IMR-90 (cell line): ENCODE results near the gene NEO1. TPM values are rescaled to one million over a fixed set of nuclear protein-coding genes. Genes with fewer than 3 reads are reported as not detected.

Experiments used
- ATAC-seq: fragments of 200-7000 bp; cut with Tn5 transposase; 2 replicates; pipeline ENCODE4 v1.9.1; 2020; ENCODE audit warnings: low read depth, mild to moderate bottlenecking, moderate library complexity
- BruUV-seq: library from RNA; stranded (reverse); fragments of 400-500 nt; replicated peaks from 2 replicates; lab custom pipeline; 2021; lab: Mats Ljungman, UMichigan
- CTCF ChIA-PET: fragments of 300-600 bp; formaldehyde crosslinking; extraction: SDS; loops from one replicate; lab custom pipeline; 2021; ENCODE audit warnings: antibody characterized with exemption; lab: Yijun Ruan, JAX
- POLR2A ChIA-PET: fragments of 300-600 bp; sonication (Branson Sonifier 250); formaldehyde crosslinking; loops from one replicate; lab custom pipeline; 2022; ENCODE audit warnings: antibody characterized with exemption; ENCODE audit not compliant: unreplicated experiment; lab: Charles Lee
- DNase-seq: peaks from one replicate; pipeline ENCODE4 v3.0.0; 2013
- H2AFZ ChIP-seq: replicated peaks from 2 replicates; pipeline ENCODE3; 2013; ENCODE audit warnings: low read length, mild to moderate bottlenecking; ENCODE audit not compliant: poor library complexity
- H2AK5ac ChIP-seq: 2 replicates; pipeline ENCODE4 v1.6.1; 2013; ENCODE audit warnings: low read depth, low read length, inconsistent platforms
- H2AK9ac ChIP-seq: replicated peaks from 2 replicates; pipeline ENCODE3; 2013; ENCODE audit warnings: mild to moderate bottlenecking, low read depth, low read length, moderate library complexity; ENCODE audit not compliant: poor library complexity
- H2BK120ac ChIP-seq: 2 replicates; pipeline ENCODE4 v1.6.1; 2013; ENCODE audit warnings: low read depth, low read length, inconsistent platforms
- H2BK15ac ChIP-seq: 3 replicates; pipeline ENCODE4 v1.6.1; 2013; ENCODE audit warnings: low read depth, low read length, inconsistent platforms
- H2BK20ac ChIP-seq: 2 replicates; pipeline ENCODE4 v1.6.1; 2013; ENCODE audit warnings: low read depth, mild to moderate bottlenecking, inconsistent platforms, low read length, moderate library complexity
- H2BK5ac ChIP-seq: 2 replicates; pipeline ENCODE4 v1.6.1; 2013; ENCODE audit warnings: mild to moderate bottlenecking, low read depth, low read length, inconsistent platforms; ENCODE audit not compliant: poor library complexity, severe bottlenecking
- H3K14ac ChIP-seq: replicated peaks from 2 replicates; pipeline ENCODE4 v1.6.1; 2013; ENCODE audit warnings: low read depth, low read length, inconsistent platforms
- H3K18ac ChIP-seq: 2 replicates; pipeline ENCODE4 v1.6.1; 2013; ENCODE audit warnings: low read depth, low read length, control low read depth
- H3K23ac ChIP-seq: 2 replicates; pipeline ENCODE4 v1.6.1; 2013; ENCODE audit warnings: low read depth, low read length, inconsistent platforms
- H3K27ac ChIP-seq: 2 replicates; pipeline ENCODE4 v1.5.1; 2013; ENCODE audit warnings: mild to moderate bottlenecking, control low read depth, low read length; ENCODE audit not compliant: insufficient read depth
- H3K27me3 ChIP-seq: 2 replicates; pipeline ENCODE4 v1.6.1; 2013; ENCODE audit warnings: low read length; ENCODE audit not compliant: control insufficient read depth, insufficient read depth
- H3K36me3 ChIP-seq: 2 replicates; pipeline ENCODE4 v1.6.1; 2013; ENCODE audit warnings: low read length, mixed read lengths; ENCODE audit not compliant: control insufficient read depth, insufficient read depth
- H3K4ac ChIP-seq: 2 replicates; pipeline ENCODE4 v1.6.1; 2013; ENCODE audit warnings: low read depth, low read length, inconsistent platforms
- H3K4me1 ChIP-seq: 2 replicates; pipeline ENCODE4 v1.6.1; 2013; ENCODE audit warnings: low read length, mixed read lengths; ENCODE audit not compliant: control insufficient read depth, insufficient read depth
- H3K4me2 ChIP-seq: 2 replicates; pipeline ENCODE4 v1.6.1; 2013; ENCODE audit warnings: low read depth, mild to moderate bottlenecking, control low read depth, low read length, moderate library complexity
- H3K4me3 ChIP-seq: 2 replicates; pipeline ENCODE4 v1.5.1; 2013; ENCODE audit warnings: low read depth, mild to moderate bottlenecking, control low read depth, low read length, moderate library complexity; ENCODE audit not compliant: insufficient read depth
- H3K56ac ChIP-seq: 2 replicates; pipeline ENCODE4 v1.6.1; 2013; ENCODE audit warnings: low read length, inconsistent platforms; ENCODE audit not compliant: insufficient read depth; ENCODE audit errors: extremely low read depth
- H3K79me1 ChIP-seq, 2 experiments: 2 replicates each; pipeline ENCODE4 v1.6.1; 2013; ENCODE audit warnings: low read length in 2 of 2, inconsistent platforms in 1 of 2, low read depth in 1 of 2
- H3K9ac ChIP-seq: 2 replicates; pipeline ENCODE4 v1.6.1; 2013; ENCODE audit warnings: low read depth, low read length, control low read depth
- H3K9me1 ChIP-seq: 2 replicates; pipeline ENCODE4 v1.6.1; 2013; ENCODE audit warnings: low read length, inconsistent platforms; ENCODE audit not compliant: insufficient read depth
- H3K9me3 ChIP-seq: 2 replicates; pipeline ENCODE4 v1.6.1; 2013; ENCODE audit warnings: low read length; ENCODE audit not compliant: control insufficient read depth, insufficient read depth
- H4K20me1 ChIP-seq: 2 replicates; pipeline ENCODE4 v1.6.1; 2013; ENCODE audit warnings: low read length, inconsistent platforms; ENCODE audit not compliant: insufficient read depth
- H4K5ac ChIP-seq: 2 replicates; pipeline ENCODE4 v1.6.1; 2013; ENCODE audit warnings: mild to moderate bottlenecking, low read depth, low read length, control low read depth
- H4K8ac ChIP-seq, 2 experiments: 2 replicates each; pipeline ENCODE4 v1.6.1; 2013; ENCODE audit warnings: low read depth in 2 of 2, low read length in 2 of 2, control low read depth in 1 of 2, inconsistent platforms in 1 of 2
- H4K91ac ChIP-seq: 2 replicates; pipeline ENCODE4 v1.6.1; 2013; ENCODE audit warnings: low read depth, low read length, inconsistent platforms; ENCODE audit not compliant: insufficient read depth
- CEBPB ChIP-seq: IDR thresholded peaks from 2 replicates; pipeline ENCODE4 v1.6.1; 2012; ENCODE audit warnings: low read depth, low read length, improper control_type of control experiment
- FOS ChIP-seq: fragments of 150-350 bp; IDR thresholded peaks from 2 replicates; pipeline ENCODE4 v1.6.1; 2016; ENCODE audit warnings: low read depth, low read length
- RAD21 ChIP-seq: IDR thresholded peaks from 2 replicates; pipeline ENCODE4 v1.6.1; 2012; ENCODE audit warnings: low read length, improper control_type of control experiment
- SMC3 ChIP-seq: fragments of 150-350 bp; IDR thresholded peaks from 2 replicates; pipeline ENCODE4 v1.6.1; 2016; ENCODE audit warnings: low read depth, mild to moderate bottlenecking, antibody characterized with exemption, low read length, moderate library complexity
- WGBS, 2 experiments: methylation state at CpG; one replicate each; pipeline versions ENCODE4 v1.1.5 to v1.1.7; 2013; ENCODE audit warnings: missing lambda C conversion rate in 2 of 2; ENCODE audit not compliant: insufficient read length in 1 of 2; ENCODE audit errors: extremely low coverage in 2 of 2; 5-methylcytosine and 5-hydroxymethylcytosine counted together
- dilution Hi-C: fragments of 300-500 bp; cut with HindIII; formaldehyde crosslinking; loops from one replicate; pipeline ENCODE4 v1.14.3; 2018; ENCODE audit warnings: low sequenced_read_pairs; ENCODE audit not compliant: unreplicated experiment
- in situ Hi-C: fragments of 300-500 bp; cut with MboI; formaldehyde crosslinking; loops from 3 replicates; pipeline ENCODE4 v1.14.3; 2019; ENCODE audit warnings: low sequenced_read_pairs, inconsistent platforms, mixed read lengths
- intact Hi-C: fragments of 100-400 bp; cut with micrococcal nuclease; formaldehyde crosslinking; loops from 2 replicates; pipeline ENCODE4 v1.10.0; 2022
- polyA plus RNA-seq, 3 experiments: library from polyadenylated mRNA; depleted of rRNA; stranded (reverse); fragments of >200 nt; gene quantifications; 2 replicates each; pipeline ENCODE4 v1.2.3, GENCODE V29; 2012; ENCODE audit warnings: low replicate concordance in 1 of 3
- total RNA-seq: library from RNA; depleted of rRNA; stranded (reverse); fragments of >200 nt; gene quantifications from 2 replicates; pipeline ENCODE4 v1.2.3, GENCODE V29; 2012

NEO1 gene
- total and polyA plus RNA-seq, 2 of the 4 experiments (the other 2 are of a cell fraction), result 16.3 to 18.5 TPM

GRCh38 chr15:73175382-73175781 lies 123.1 kb downstream of the NEO1 start:
- Histone ChIP-seq H2AFZ (no peak overlapping the region), H2BK120ac (no peak overlapping the region), H3K4me1 (peaks cover 2% of the 10 kb centered on the region), H3K36me3 (peaks cover 3% of the 10 kb centered on the region; the same call in 1 of the 2 replicates), H4K20me1 (no peaks in the 10 kb centered on the region), H3K27ac (no peak overlapping the region), H3K27me3 (no peaks in the 10 kb centered on the region), H4K5ac (no peak overlapping the region), H3K18ac (no peak overlapping the region), H3K9ac (no peak overlapping the region), H3K56ac (no peak overlapping the region; the same call in 1 of the 2 replicates), H4K91ac (no peak overlapping the region), H3K79me1 (peaks cover 0 to 3% of the 10 kb centered on the region in 2 experiments; a peak in 1 of 4 replicates), H3K23ac (no peak overlapping the region), H3K4ac (no peak overlapping the region), H4K8ac (no peak overlapping the region), H2AK5ac (no peak overlapping the region), H3K9me3 (no peaks in the 10 kb centered on the region), H2BK15ac (no peak overlapping the region), H3K4me3 (no peak overlapping the region), H2BK20ac (no peak overlapping the region), H3K4me2 (no peak overlapping the region), H2BK5ac (no peak overlapping the region), H2AK9ac (no peak overlapping the region), H3K9me1 (no peaks in the 10 kb centered on the region; the same call in 1 of the 2 replicates), H3K14ac (no peak overlapping the region)
- no TSS peak for BruUV-seq
- TF ChIP-seq CEBPB, result no peak
- no peak for TF ChIP-seq FOS
- no peak for TF ChIP-seq RAD21
- no peak for TF ChIP-seq SMC3
- ATAC-seq (no peak), DNase-seq (no peak)
- in situ Hi-C loops, result loop anchor here (10.0 kb wide), 1 partner anchor 61 kb away; no protein-coding TSS in a partner anchor
- ChIA-PET CTCF (interaction anchor here (0.5 kb wide), 1 partner anchor 109 kb away, joined by 5 read pairs; no protein-coding TSS in a partner anchor), POLR2A (no interaction called here)
- intact Hi-C loops, result no loop called here
- WGBS, 2 experiments, result no CpG with 5 or more reads among the region's 3 CpGs
- dilution Hi-C loops, result no loop called here
